ENCODE data around the gene MIS18BP1.
A peak's percentile ranks its signal among the peaks of the same experiment; 100 is the strongest.

DNA sequence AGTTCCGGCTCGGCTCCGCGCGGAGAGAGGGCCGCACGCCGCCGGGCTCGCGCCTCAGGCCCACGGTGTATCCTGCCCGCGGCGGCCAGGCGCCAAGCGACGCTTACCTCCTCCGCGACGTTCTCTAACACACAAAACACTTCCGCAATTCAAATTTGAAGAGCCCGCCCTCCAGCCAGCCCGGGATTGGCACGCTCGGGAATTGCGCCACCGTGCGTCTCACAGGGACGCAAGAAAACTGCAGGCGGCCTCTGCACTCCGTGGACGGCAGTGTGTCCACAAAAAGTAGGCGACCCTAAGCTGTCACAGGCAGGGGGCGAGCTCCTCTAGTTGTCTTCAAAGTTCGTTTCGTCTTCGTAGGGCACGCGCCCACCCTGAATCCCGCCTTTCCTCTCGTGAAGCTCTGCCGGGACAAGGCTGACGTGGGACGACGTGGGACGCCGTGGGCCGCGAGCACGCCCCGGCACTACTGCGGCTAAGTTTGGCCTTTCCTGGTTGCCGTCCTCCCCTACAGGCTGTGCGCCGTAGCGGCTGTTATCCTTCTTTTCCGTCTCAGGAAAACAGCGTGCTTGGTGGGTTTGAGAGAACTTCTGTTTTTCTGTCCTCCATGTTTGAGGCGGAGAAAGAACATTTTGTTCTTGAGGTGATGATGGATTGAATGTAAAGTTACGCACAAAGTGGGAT, at the start of gene MIS18BP1:
- TF ChIP-seq, protein P1, sequence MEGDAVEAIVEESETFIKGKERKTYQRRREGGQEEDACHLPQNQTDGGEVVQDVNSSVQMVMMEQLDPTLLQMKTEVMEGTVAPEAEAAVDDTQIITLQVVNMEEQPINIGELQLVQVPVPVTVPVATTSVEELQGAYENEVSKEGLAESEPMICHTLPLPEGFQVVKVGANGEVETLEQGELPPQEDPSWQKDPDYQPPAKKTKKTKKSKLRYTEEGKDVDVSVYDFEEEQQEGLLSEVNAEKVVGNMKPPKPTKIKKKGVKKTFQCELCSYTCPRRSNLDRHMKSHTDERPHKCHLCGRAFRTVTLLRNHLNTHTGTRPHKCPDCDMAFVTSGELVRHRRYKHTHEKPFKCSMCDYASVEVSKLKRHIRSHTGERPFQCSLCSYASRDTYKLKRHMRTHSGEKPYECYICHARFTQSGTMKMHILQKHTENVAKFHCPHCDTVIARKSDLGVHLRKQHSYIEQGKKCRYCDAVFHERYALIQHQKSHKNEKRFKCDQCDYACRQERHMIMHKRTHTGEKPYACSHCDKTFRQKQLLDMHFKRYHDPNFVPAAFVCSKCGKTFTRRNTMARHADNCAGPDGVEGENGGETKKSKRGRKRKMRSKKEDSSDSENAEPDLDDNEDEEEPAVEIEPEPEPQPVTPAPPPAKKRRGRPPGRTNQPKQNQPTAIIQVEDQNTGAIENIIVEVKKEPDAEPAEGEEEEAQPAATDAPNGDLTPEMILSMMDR (conservative IDR thresholded peaks at IDR 0.05): peak; percentile 63
- no peak for TF ChIP-seq EZH2 (IDR thresholded peaks at IDR 0.05; ENCODE audit: low read depth)
